Erythroblast (primary cell): ENCODE results near the gene ZNF316.
"Not testable (repeated sequence)": the region's sequence is repeated elsewhere in the genome, so short reads cannot be mapped to it uniquely, and the experiment has no call there.

Experiments used
- DNase-seq, 2 experiments: peaks; one replicate each; lab custom pipeline; 2025; lab: John Stamatoyannopoulos, UW
- GATA1 ChIP-seq: IDR thresholded peaks from 2 replicates; pipeline ENCODE4 v1.6.1; 2011; ENCODE audit warnings: low read depth, mild to moderate bottlenecking, control low read depth, low read length, moderate library complexity
- POLR2A ChIP-seq: IDR thresholded peaks from 2 replicates; pipeline ENCODE4 v1.6.1; 2011; ENCODE audit warnings: mild to moderate bottlenecking, low read length

The ZNF316 gene

DNA sequence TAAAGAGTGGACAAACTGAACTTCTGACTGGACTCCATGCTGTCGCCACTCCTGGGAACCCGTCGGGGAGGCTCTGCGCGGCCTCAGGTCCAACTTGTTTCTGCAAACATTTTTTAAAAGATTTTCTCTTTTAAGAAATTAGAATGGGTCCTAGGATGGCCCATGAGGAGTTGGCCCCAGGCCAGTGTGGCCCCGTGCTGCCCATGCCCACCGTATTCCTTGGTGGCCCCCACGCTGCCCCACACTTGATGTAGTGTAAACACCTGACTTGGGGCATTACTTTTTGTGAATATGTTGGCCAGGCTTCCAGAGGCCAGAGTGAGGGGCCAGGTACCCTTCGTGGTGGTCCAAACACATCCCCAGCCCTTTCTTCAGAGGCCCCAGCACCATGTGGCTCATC is 19.3 kb downstream of the ZNF316 start:
- TF ChIP-seq GATA1 = no peak
- no peak for TF ChIP-seq POLR2A
- no peak for DNase-seq

DNA sequence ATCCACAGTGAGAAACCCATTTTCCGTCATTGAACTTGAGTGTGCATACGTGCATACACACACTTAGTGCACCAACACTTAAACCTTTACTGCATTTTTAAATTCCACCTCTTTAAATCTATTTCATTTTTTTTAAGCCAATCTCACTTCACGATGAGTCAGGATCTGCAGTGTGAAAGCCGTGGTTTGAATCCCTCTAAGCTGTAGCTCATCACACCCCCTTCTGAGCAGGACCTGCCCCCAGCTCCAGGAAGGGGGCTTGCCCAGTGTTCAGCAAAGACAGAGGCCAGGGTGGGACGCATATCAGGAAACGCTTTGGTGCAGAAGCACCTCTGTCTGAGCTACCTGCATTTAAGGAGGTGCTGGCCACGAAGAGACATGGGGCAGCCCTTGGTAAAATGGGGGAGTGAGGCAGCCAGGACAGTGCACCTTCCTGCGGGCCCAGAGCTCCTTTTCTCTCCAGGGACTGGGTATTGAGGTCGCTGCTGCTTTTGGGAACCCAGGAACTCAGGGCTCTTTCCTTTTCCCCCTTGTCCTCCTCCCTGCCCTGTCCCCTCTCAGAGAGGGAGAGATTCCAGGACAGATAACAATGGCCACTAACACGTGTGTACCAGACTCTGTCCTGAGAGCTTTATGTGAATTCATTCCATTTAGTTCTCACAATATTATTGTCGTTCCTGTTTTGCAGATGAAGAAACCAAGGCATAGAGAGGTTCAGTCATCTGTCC is 21.7 kb downstream of the ZNF316 start:
- no peak for TF ChIP-seq POLR2A
- TF ChIP-seq GATA1 = no peak
- DNase-seq = no peak

DNA sequence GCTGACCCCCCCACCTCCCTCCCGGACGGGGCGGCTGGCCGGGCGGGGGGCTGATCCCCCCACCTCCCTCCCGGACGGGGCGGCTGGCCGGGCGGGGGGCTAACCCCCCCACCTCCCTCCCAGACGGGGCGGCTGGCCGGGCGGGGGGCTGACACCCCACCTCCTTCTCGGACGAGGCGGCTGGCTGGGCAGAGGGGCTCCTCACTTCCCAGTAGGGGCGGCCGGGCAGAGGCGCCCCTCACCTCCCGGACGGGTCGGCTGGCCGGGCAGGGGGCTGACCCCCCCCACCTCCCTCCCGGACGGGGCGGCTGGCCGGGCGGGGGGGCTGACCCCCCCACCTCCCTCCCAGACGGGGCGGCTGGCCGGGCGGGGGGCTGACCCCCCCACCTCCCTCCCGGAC is 33.7 kb downstream of the ZNF316 start:
- not testable (repeated sequence) for DNase-seq

DNA sequence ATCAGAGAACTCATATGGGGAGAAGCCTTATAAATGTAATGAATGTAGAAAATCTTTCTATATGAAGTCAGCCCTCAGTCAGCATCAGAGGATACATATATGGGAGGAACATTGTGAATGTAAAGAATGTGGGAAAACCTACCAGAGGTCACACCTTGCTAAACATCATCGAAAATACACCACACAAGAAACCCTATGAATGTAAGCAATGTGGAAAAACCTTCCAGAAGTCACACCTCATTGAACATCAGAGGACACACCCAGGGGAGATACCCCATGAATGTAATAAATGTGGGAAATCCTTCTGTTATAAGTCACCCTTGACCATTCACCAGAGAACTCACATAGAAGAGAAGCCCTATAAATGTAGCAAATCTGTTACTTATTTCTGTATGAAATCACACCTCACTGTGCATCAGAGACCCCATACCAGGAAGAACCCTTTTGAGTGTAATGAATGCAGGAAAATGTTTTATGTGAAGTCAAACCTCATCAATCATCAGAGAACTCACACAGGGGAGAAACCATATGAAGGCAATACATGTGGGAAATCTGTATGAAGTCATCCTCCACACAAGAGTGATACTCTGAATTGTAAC is 38.8 kb downstream of the ZNF316 start:
- DNase-seq = peak; percentile 19 to 23
- no peak for TF ChIP-seq POLR2A
- TF ChIP-seq GATA1 = no peak

DNA sequence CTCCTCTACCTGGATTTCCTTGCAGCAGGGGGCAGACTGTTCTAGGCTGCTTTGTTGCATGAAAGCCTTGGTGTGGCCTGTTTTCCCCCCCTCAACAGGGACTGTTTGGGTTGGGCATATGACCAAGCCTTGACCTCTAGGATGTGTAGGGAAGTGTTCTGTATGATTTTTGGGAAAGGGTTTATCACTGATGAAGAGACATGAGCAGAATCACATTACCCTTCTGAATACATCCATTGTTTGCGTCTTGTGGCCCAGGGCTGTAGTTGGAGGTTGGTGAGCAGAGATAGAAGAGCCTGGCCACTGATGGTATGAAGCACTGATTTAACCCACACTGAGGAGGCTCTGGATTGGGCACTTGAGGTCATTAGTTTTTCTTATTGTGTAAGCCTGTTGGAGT is 43.0 kb downstream of the ZNF316 start:
- TF ChIP-seq GATA1 (no peak), POLR2A (no peak)
- no peak for DNase-seq

DNA sequence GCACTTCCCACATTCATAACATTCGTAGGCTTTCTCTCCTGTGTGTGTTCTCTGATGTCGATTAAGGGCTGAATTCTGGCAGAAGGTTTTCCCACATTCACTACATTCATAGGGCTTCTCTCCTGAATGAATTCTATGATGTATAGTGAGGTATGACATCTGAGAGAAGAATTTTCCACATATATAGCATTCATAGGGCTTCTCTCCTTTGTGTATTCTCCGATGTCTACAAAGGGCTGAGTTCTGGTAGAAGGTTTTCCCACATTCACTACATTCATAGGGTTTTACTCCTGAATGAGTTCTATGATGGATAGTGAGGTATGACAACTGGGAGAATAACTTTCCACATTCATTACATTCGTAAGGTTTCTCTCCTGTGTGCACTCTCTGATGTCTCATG is 54.0 kb downstream of the ZNF316 start:
- peak in 1 of 2 experiments; percentile 40 for DNase-seq
- TF ChIP-seq POLR2A = no peak
- no peak for TF ChIP-seq GATA1

DNA sequence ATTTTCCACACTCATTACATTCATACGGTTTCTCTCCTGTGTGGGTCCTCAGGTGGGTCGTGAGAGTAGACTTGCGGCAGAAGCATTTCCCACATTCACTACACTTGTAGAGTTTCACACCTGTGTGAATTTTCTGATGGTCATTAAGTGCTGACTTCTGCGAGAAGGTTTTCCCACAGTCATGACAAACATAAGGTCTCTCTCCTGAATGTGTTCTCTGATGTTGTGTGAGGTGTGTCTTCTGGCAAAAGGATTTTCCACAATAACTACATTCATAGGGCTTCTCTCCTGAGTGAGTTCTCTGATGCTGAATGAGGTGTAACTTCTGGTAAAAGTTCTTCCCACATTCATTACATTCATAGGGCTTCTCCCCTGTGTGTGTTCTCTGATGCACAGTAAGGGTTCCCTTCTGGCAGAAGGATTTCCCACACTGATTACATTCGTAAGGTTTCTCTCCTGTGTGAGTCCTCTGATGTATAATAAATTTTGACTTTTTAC is 54.5 kb downstream of the ZNF316 start:
- DNase-seq = peak; percentile 40 to 57
- TF ChIP-seq POLR2A = no peak
- TF ChIP-seq GATA1 = no peak

DNA sequence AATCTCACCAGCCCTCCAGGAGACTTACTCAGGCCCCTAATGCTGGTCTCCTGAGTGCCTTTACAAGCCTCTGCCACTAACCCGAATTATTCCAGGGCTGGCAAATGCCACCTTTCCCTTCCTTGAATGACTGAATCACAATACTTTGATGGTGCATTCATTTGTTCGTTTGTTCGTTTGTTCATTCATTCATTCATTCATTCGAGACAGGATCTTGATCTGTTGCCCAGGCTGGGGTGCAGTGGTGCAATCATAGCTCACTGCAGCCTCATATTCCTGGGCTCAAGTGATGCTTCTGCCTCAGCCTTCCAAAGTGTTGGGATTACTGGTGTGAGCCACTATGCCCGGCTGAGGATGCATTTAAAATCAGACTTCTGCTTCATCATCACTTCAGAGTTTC is 63.7 kb downstream of the ZNF316 start:
- no peak for TF ChIP-seq POLR2A
- no peak for TF ChIP-seq GATA1
- DNase-seq = no peak

DNA sequence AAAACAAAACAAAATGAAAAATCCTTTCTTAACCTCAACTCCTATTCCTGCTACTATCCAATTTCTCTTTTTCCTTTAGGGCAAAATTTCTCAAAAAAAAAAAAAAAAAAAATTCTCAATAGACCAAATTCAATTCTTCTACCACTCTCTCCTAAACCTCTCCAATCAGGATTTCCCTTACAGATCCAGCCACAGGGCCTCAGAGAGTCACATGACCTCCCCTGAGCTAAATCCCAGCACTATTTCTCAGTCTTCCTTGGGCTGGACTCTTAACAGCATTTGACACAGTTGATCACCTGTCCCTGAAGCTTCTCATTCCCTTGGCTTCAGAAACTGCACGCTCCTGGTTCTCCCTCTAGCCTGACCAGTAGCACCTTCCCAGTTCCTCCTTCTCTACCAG is 64.7 kb downstream of the ZNF316 start:
- TF ChIP-seq GATA1 (no peak), POLR2A (no peak)
- no peak for DNase-seq
